OCI-LY7 (cell line): Measurements from ENCODE around the gene MTHFD2L.

ENCODE experiments used
- CTCF ChIP-seq: fragments of 200-600 bp; sonication (generic); conservative IDR thresholded peaks from 2 replicates; pipeline ENCODE4 v1.5.1; 2014; ENCODE audit warnings: mild to moderate bottlenecking, antibody characterized with exemption, low read length, moderate library complexity, mixed read lengths
- EZH2phosphoT487 ChIP-seq: fragments of 200-600 bp; sonication (generic); IDR thresholded peaks from 2 replicates; pipeline ENCODE4 v1.6.1; 2018; ENCODE audit warnings: low read depth, borderline replicate concordance, mild to moderate bottlenecking, mixed run types, antibody characterized with exemption, low read length, moderate library complexity, mixed read lengths

GRCh38 chr4:74287164-74287563 lies 129.2 kb downstream of the MTHFD2L start:
- TF ChIP-seq CTCF: no peak
- no peak for TF ChIP-seq EZH2phosphoT487
